Brain microvascular endothelial cell (primary cell): ENCODE data around the gene ZNF362.

Experiments
- DNase-seq: peaks from one replicate; pipeline ENCODE4 v3.0.0-alpha.2; 2020
- H3K27ac ChIP-seq: fragments of 250-450 bp; sonication (Bioruptor Pico); 2 replicates; pipeline ENCODE4 v1.5.1; 2020; ENCODE audit warnings: mild to moderate bottlenecking, moderate library complexity
- H3K27me3 ChIP-seq: fragments of 250-450 bp; sonication (Bioruptor Pico); replicated peaks from 2 replicates; pipeline ENCODE4 v1.5.1; 2020; ENCODE audit warnings: mild to moderate bottlenecking
- H3K36me3 ChIP-seq: fragments of 250-450 bp; sonication (Bioruptor Pico); replicated peaks from 2 replicates; pipeline ENCODE4 v1.5.1; 2020; ENCODE audit warnings: mild to moderate bottlenecking
- H3K4me3 ChIP-seq: 2 replicates; pipeline ENCODE4 v1.5.1; 2011; ENCODE audit warnings: low read depth, mild to moderate bottlenecking, control low read depth, low read length, moderate library complexity
- CTCF ChIP-seq: IDR thresholded peaks from 2 replicates; pipeline ENCODE4 v1.5.1; 2011; ENCODE audit warnings: low read depth, mild to moderate bottlenecking, moderate library complexity, low read length, control low read depth, inconsistent platforms; ENCODE audit errors: missing control alignments
- in situ Hi-C: cut with HindIII; loops from 2 replicates; pipeline ENCODE4 v1.10.0; 2017; ENCODE audit warnings: low sequenced_read_pairs, low pct_ligation_motif_present

ZNF362 gene

GRCh38 chr1:33270379-33270778, 14.1 kb downstream of the ZNF362 start:
- in situ Hi-C loops = no loop called here
- TF ChIP-seq CTCF = no peak
- Histone ChIP-seq H3K36me3 (peaks cover 4% of the 10 kb centered on the region), H3K4me3 (no peak overlapping the region), H3K27me3 (no peaks in the 10 kb centered on the region), H3K27ac (no peak overlapping the region)
- no peak for DNase-seq

- in situ Hi-C loops = no loop called here
- H3K4me3 ChIP-seq = no peak overlapping the region
- H3K27me3 ChIP-seq = no peaks in the 10 kb centered on the region
- no peak for DNase-seq
- TF ChIP-seq CTCF = no peak
- H3K36me3 ChIP-seq = peaks cover 4% of the 10 kb centered on the region
- no peak overlapping the region for H3K27ac ChIP-seq
Measured at GRCh38 chr1:33270808-33271465, 14.6 kb downstream of the ZNF362 start.

GRCh38 chr1:33271666-33272505, 15.6 kb downstream of the ZNF362 start:
- in situ Hi-C loops = no loop called here
- no peak overlapping the region for H3K4me3 ChIP-seq
- H3K27ac ChIP-seq = no peak overlapping the region
- DNase-seq = no peak
- H3K27me3 ChIP-seq = no peaks in the 10 kb centered on the region
- peaks cover 4% of the 10 kb centered on the region for H3K36me3 ChIP-seq
- TF ChIP-seq CTCF = no peak

- no peak for DNase-seq
- Histone ChIP-seq H3K36me3 (peaks cover 4% of the 10 kb centered on the region), H3K4me3 (no peak overlapping the region), H3K27me3 (no peaks in the 10 kb centered on the region), H3K27ac (no peak overlapping the region)
- no peak for TF ChIP-seq CTCF
- in situ Hi-C loops = no loop called here
Measured at GRCh38 chr1:33272509-33272908, 16.2 kb downstream of the ZNF362 start.

- in situ Hi-C loops = no loop called here
- H3K36me3 ChIP-seq = peaks cover 4% of the 10 kb centered on the region
Measured at GRCh38 chr1:33272930-33273329, 16.6 kb downstream of the ZNF362 start.

More at GRCh38 chr1:33272930-33273329, 16.6 kb downstream of the ZNF362 start:
- no peak overlapping the region for H3K4me3 ChIP-seq
- DNase-seq = no peak
- H3K27ac ChIP-seq = no peak overlapping the region
- no peak for TF ChIP-seq CTCF
- no peaks in the 10 kb centered on the region for H3K27me3 ChIP-seq
